Esophagus squamous epithelium (tissue), 5 donors: ENCODE measurements around the gene TRAPPC6A. TPM values are rescaled to one million over a fixed set of nuclear protein-coding genes. Genes with fewer than 3 reads are reported as not detected.

Source experiments
- DNase-seq: peaks from one replicate; lab custom pipeline; 2025; lab: John Stamatoyannopoulos, UW
- H3K27ac ChIP-seq, 4 donors: fragments of 200-600 bp; sonication (generic); one replicate each; pipeline ENCODE4 v1.5.1; 2016 to 2019; ENCODE audit warnings: mild to moderate bottlenecking in 1 of 4
- H3K27me3 ChIP-seq, 4 donors: fragments of 200-600 bp; sonication (generic); 1 replicate in 3 of 4; 2 replicates in 1 of 4; pipeline versions ENCODE4 v1.5.1 to v1.6.0; 2017 to 2021; ENCODE audit warnings: antibody characterized with exemption in 1 of 4
- H3K36me3 ChIP-seq, 3 donors: fragments of 200-600 bp; sonication (generic); one replicate each; pipeline ENCODE4 v1.5.1; 2016 to 2019
- H3K4me1 ChIP-seq, 3 donors: fragments of 200-600 bp; sonication (generic); one replicate each; pipeline ENCODE4 v1.5.1; 2017 to 2019
- H3K4me3 ChIP-seq, 4 donors: fragments of 200-600 bp; sonication (generic); 1 replicate in 3 of 4; 2 replicates in 1 of 4; pipeline ENCODE4 v1.5.1; 2016 to 2019; ENCODE audit warnings: mild to moderate bottlenecking in 2 of 4, moderate library complexity in 1 of 4
- H3K9me3 ChIP-seq, 3 donors: fragments of 200-600 bp; sonication (generic); one replicate each; pipeline ENCODE4 v1.5.1; 2016 to 2019
- POLR2A ChIP-seq, 4 donors: fragments of 450-650 bp; IDR thresholded peaks; one replicate each; pipeline ENCODE4 v1.6.1; 2017; ENCODE audit warnings: antibody characterized with exemption in 4 of 4, mild to moderate bottlenecking in 4 of 4, moderate library complexity in 3 of 4
- WGBS, 2 donors: methylation state at CpG; one replicate each; pipeline ENCODE4 v1.1.5; 2018; 5-methylcytosine and 5-hydroxymethylcytosine counted together
- intact Hi-C: fragments of 100-400 bp; cut with DNase I; formaldehyde crosslinking; loops from one replicate; pipeline ENCODE4 v1.15.0; 2022
- total RNA-seq, 4 donors: library from RNA; depleted of rRNA; stranded (reverse); fragments of >200 nt; gene quantifications; one replicate each; pipeline ENCODE4 v1.1.0, GENCODE V29; 2016
- TF ChIP-seq, protein P1 (sequence below), 6 experiments: fragments of 450-650 bp in 4 of 6; fragments of 200-600 bp in 2 of 6; sonication (generic) in 2 of 6; IDR thresholded peaks; one replicate each; pipeline ENCODE4 v1.5.1; 2016 to 2019; ENCODE audit warnings: antibody characterized with exemption in 6 of 6, mild to moderate bottlenecking in 4 of 6, moderate library complexity in 4 of 6
- donor health status: DM: yes; HTN: yes; CAD: no.

Gene TRAPPC6A
- total RNA-seq, 4 donors from 2014 or later, result 5.4 to 27.8 (median 18.0) TPM

GRCh38 chr19:45117671-45118070, 60.4 kb downstream of the TRAPPC6A start:
- Histone ChIP-seq H3K4me3 (no peak overlapping the region), H3K27ac (no peak overlapping the region), H3K9me3 (no peaks in the 10 kb centered on the region), H3K4me1 (peaks cover 14 to 89% (median 24%) of the 10 kb centered on the region in 3 donors), H3K27me3 (no peaks in the 10 kb centered on the region), H3K36me3 (no peaks in the 10 kb centered on the region)
- intact Hi-C loops, result no loop called here
- DNase-seq, result no peak
- WGBS, 2 donors, result 55% methylated on average over 4 of the region's 12 CpGs; no CpG with 5 or more reads in 1 of the 2 donors
- TF ChIP-seq POLR2A (IDR thresholded peaks at IDR 0.05), result no peak

GRCh38 chr19:45117167-45117594, 60.9 kb downstream of the TRAPPC6A start:
- Histone ChIP-seq H3K4me3 (no peak overlapping the region), H3K36me3 (no peaks in the 10 kb centered on the region), H3K9me3 (no peaks in the 10 kb centered on the region), H3K27me3 (no peaks in the 10 kb centered on the region), H3K27ac (no peak overlapping the region), H3K4me1 (peaks cover 10 to 89% (median 19%) of the 10 kb centered on the region in 3 donors)
- no peak for DNase-seq
- intact Hi-C loops, result no loop called here
- WGBS, 2 donors, result 35 to 49% methylated on average over 9 to 15 of the region's 16 CpGs
- TF ChIP-seq, protein P1, sequence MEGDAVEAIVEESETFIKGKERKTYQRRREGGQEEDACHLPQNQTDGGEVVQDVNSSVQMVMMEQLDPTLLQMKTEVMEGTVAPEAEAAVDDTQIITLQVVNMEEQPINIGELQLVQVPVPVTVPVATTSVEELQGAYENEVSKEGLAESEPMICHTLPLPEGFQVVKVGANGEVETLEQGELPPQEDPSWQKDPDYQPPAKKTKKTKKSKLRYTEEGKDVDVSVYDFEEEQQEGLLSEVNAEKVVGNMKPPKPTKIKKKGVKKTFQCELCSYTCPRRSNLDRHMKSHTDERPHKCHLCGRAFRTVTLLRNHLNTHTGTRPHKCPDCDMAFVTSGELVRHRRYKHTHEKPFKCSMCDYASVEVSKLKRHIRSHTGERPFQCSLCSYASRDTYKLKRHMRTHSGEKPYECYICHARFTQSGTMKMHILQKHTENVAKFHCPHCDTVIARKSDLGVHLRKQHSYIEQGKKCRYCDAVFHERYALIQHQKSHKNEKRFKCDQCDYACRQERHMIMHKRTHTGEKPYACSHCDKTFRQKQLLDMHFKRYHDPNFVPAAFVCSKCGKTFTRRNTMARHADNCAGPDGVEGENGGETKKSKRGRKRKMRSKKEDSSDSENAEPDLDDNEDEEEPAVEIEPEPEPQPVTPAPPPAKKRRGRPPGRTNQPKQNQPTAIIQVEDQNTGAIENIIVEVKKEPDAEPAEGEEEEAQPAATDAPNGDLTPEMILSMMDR (IDR thresholded peaks at IDR 0.05), result no peak
- TF ChIP-seq POLR2A (IDR thresholded peaks at IDR 0.05), result no peak

- Histone ChIP-seq H3K9me3 (no peaks in the 10 kb centered on the region), H3K27ac (no peak overlapping the region), H3K27me3 (no peaks in the 10 kb centered on the region), H3K36me3 (no peaks in the 10 kb centered on the region), H3K4me1 (peaks cover 0 to 79% (median 14%) of the 10 kb centered on the region in 3 donors), H3K4me3 (no peak overlapping the region)
- intact Hi-C loops, result no loop called here
- TF ChIP-seq, protein P1 (IDR thresholded peaks at IDR 0.05), result no peak
- TF ChIP-seq POLR2A (IDR thresholded peaks at IDR 0.05), result no peak
- WGBS, 2 donors, result 81 to 91% methylated on average over 7 to 8 of the region's 21 CpGs
- DNase-seq, result no peak
These were observed 62.0 kb downstream of the TRAPPC6A start for GRCh38 chr19:45115809-45116615.

DNA sequence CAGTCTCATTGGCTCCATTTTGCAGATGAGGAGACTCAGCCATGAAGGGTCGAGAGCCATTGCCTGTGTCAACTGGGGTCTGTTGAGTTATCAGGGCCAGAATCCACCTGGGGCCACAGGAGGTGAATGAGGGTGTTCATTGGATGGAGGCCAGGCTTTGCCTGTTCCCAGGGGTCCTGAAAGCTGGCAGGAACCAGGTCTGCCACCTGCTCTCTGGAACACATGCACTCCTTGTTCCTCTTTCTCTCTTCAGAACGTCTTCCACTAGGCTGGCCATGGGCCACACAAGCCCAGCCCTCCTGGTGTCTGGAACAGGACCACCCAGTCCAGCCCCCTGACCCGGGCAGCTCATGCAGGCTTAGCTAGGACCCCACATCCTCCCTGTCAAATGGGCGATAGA, 63.9 kb downstream of the TRAPPC6A start:
- intact Hi-C loops, result no loop called here
- H3K4me1 ChIP-seq, result peaks cover 0 to 68% (median 14%) of the 10 kb centered on the region in 3 donors
- DNase-seq, result no peak
- H3K27ac ChIP-seq, result no peak overlapping the region
- no peak for TF ChIP-seq POLR2A (IDR thresholded peaks at IDR 0.05)
- TF ChIP-seq, protein P1 (IDR thresholded peaks at IDR 0.05), result no peak
- no peak overlapping the region for H3K4me3 ChIP-seq
- H3K27me3 ChIP-seq, result no peaks in the 10 kb centered on the region
- H3K9me3 ChIP-seq, result no peaks in the 10 kb centered on the region
- 63% methylated on average over 1 of the region's 4 CpGs; no CpG with 5 or more reads in 1 of the 2 donors for WGBS, 2 donors
- H3K36me3 ChIP-seq, result peaks cover 0 to 4% (median 0%) of the 10 kb centered on the region in 3 donors

DNA sequence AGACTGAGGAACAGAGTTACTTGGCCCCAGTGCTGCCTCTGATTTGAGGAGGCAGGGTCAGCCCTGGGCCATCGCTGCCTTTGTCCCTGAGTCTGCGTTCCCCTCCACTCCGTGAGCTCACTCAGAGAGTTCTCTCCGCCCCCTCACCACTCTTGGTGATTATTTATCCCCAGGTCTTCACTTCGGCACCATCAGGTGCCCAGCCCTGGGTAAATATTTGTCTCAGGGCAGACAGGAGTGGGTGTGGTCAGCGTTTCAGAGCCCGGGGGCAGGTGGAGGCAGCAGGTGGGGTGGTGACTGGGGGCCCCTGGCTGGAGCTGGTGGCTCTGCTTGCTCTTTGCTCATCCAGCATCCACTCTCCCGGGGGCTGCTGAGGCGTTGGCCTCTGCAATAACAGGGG, 64.4 kb downstream of the TRAPPC6A start:
- 53 to 94% methylated on average over 3 to 7 of the region's 9 CpGs for WGBS, 2 donors
- intact Hi-C loops, result no loop called here
- TF ChIP-seq, protein P1 (IDR thresholded peaks at IDR 0.05), result no peak
- no peak for TF ChIP-seq POLR2A (IDR thresholded peaks at IDR 0.05)
- Histone ChIP-seq H3K27me3 (no peaks in the 10 kb centered on the region), H3K27ac (no peak overlapping the region), H3K4me1 (peaks cover 0 to 66% (median 14%) of the 10 kb centered on the region in 3 donors), H3K4me3 (no peak overlapping the region), H3K36me3 (peaks cover 0 to 4% (median 0%) of the 10 kb centered on the region in 3 donors), H3K9me3 (no peaks in the 10 kb centered on the region)
- DNase-seq, result no peak

Other genes with a start within 250 kb of the TRAPPC6A start
- gene APOC4, start 236.0 kb downstream of the TRAPPC6A start, total RNA-seq, result not detected
- gene APOC2, start 232.2 kb downstream of the TRAPPC6A start, total RNA-seq, result 1 to 10 TPM in 1 of 4 donors, not detected in 3; 1.6 TPM
- gene CLPTM1, start 222.9 kb downstream of the TRAPPC6A start, total RNA-seq, result 10 to 100 TPM; 44.2 to 76.9 (median 56.3) TPM
- gene RELB, start 176.8 kb downstream of the TRAPPC6A start, total RNA-seq, result 10 to 100 TPM in 1 of 4 donors, 1 to 10 TPM in 3; 4.8 to 11.8 (median 7.6) TPM
- 100 to 1,000 TPM in 1 of 4 donors, 10 to 100 TPM in 3; 46.4 to 122 (median 64.0) TPM for gene CLASRP, start 139.2 kb downstream of the TRAPPC6A start, total RNA-seq
- 10 to 100 TPM in 1 of 4 donors, 1 to 10 TPM in 3; 4.0 to 17.7 (median 4.5) TPM for gene ZNF296, start 101.8 kb downstream of the TRAPPC6A start, total RNA-seq
- 10 to 100 TPM; 22.3 to 28.0 (median 25.4) TPM for gene GEMIN7, start 99.0 kb downstream of the TRAPPC6A start, total RNA-seq
- gene PPP1R37, start 85.1 kb downstream of the TRAPPC6A start, total RNA-seq, result 10 to 100 TPM; 25.1 to 35.5 (median 30.8) TPM
- gene NKPD1, start 17.3 kb downstream of the TRAPPC6A start, total RNA-seq, result 1 to 10 TPM; 1.1 to 4.2 (median 2.9) TPM
- 10 to 100 TPM in 2 of 4 donors, 1 to 10 TPM in 2; 7.9 to 18.4 (median 10.4) TPM for gene BLOC1S3, start 547 bp upstream of the TRAPPC6A start, total RNA-seq
- 1 to 10 TPM in 1 of 4 donors, under 1 TPM in 3; 0.29 to 1.5 (median 0.80) TPM for gene EXOC3L2, start 67.2 kb upstream of the TRAPPC6A start, total RNA-seq
- gene MARK4, start 73.0 kb upstream of the TRAPPC6A start, total RNA-seq, result 10 to 100 TPM in 3 of 4 donors, 1 to 10 TPM in 1; 6.4 to 19.6 (median 14.9) TPM
- not detected for gene CKM, start 144.6 kb upstream of the TRAPPC6A start, total RNA-seq
- 10 to 100 TPM; 17.3 to 32.2 (median 27.0) TPM for gene KLC3, start 162.5 kb upstream of the TRAPPC6A start, total RNA-seq
- 1 to 10 TPM; 6.6 to 8.8 (median 7.2) TPM for gene ERCC2, start 192.3 kb upstream of the TRAPPC6A start, total RNA-seq
- 100 to 1,000 TPM in 2 of 4 donors, 10 to 100 TPM in 2; 53.1 to 166 (median 87.8) TPM for gene PPP1R13L, start 226.8 kb upstream of the TRAPPC6A start, total RNA-seq
- gene POLR1G, start 228.4 kb upstream of the TRAPPC6A start, total RNA-seq, result 10 to 100 TPM in 1 of 4 donors, 1 to 10 TPM in 3; 7.3 to 12.4 (median 9.8) TPM
- 10 to 100 TPM; 27.7 to 80.9 (median 48.5) TPM for gene ERCC1, start 245.7 kb upstream of the TRAPPC6A start, total RNA-seq